HCT116 (cell line): ENCODE results near the gene ATP2A3. TPM values are rescaled to one million over a fixed set of nuclear protein-coding genes. Genes with fewer than 3 reads are reported as not detected.

ENCODE experiments used
- ATAC-seq: fragments of 200-7000 bp; cut with Tn5 transposase; 2 replicates; pipeline ENCODE4 v1.9.1; 2020; ENCODE audit warnings: mild to moderate bottlenecking, moderate library complexity
- BruUV-seq: library from RNA; stranded (reverse); fragments of 400-500 nt; replicated peaks from 2 replicates; lab custom pipeline; 2021; lab: Mats Ljungman, UMichigan
- CTCF ChIA-PET: fragments of 300-600 bp; sonication (Branson Sonifier 250); formaldehyde crosslinking; loops from one replicate; lab custom pipeline; 2021; ENCODE audit warnings: antibody characterized with exemption; lab: Charles Lee
- POLR2A ChIA-PET: fragments of 300-600, 350-600 bp; sonication (Branson Sonifier 250); formaldehyde crosslinking; loops from one replicate; lab custom pipeline; 2021; ENCODE audit warnings: antibody characterized with exemption; lab: Charles Lee
- RAD21 ChIA-PET, 2 experiments: fragments of 300-600 bp; sonication (Branson Sonifier 250); formaldehyde crosslinking; loops; one replicate each; lab custom pipeline; 2023; ENCODE audit warnings: low total read pairs in 2 of 2; ENCODE audit not compliant: uncharacterized antibody in 2 of 2, unreplicated experiment in 2 of 2, low non-redundant PET in 1 of 2; lab: Charles Lee
- DNase-seq: peaks from one replicate; pipeline ENCODE4 v3.0.0-alpha.2; 2010; ENCODE audit warnings: low read depth, low spot score
- H2AFZ ChIP-seq: fragments of 200-600 bp; shearing (Covaris generic), sonication (generic); 2 replicates; pipeline ENCODE4 v1.6.1; 2017; ENCODE audit warnings: low read depth, mixed run types, mixed read lengths, antibody characterized with exemption, low read length; ENCODE audit not compliant: poor library complexity, severe bottlenecking
- H3K27ac ChIP-seq: 2 replicates; pipeline ENCODE4 v1.5.1; 2012; ENCODE audit warnings: low read depth, low read length
- H3K27me3 ChIP-seq: fragments of 200-600 bp; sonication (generic); 2 replicates; pipeline ENCODE4 v1.6.1; 2016; ENCODE audit warnings: mixed run types, low read length, mixed read lengths; ENCODE audit not compliant: insufficient read depth
- H3K36me3 ChIP-seq, 2 experiments: fragments of 200-500 bp in 1 of 2; fragments of 200-600 bp in 1 of 2; sonication (Bioruptor generic) in 1 of 2; sonication (generic) in 1 of 2; 2 replicates each; pipeline versions ENCODE4 v1.5.1 to v1.6.1; 2014 to 2016; ENCODE audit warnings: low read length in 2 of 2, inconsistent platforms in 1 of 2, mixed read lengths in 1 of 2, mixed run types in 1 of 2; ENCODE audit not compliant: insufficient read depth in 2 of 2, control insufficient read depth in 1 of 2
- H3K4me1 ChIP-seq, 2 experiments: fragments of 200-600 bp in 1 of 2; sonication (generic) in 1 of 2; 2 replicates each; pipeline versions ENCODE4 v1.5.1 to v1.6.1; 2012 to 2017; ENCODE audit warnings: low read length in 2 of 2, inconsistent platforms in 1 of 2, mild to moderate bottlenecking in 1 of 2, mixed read lengths in 1 of 2, mixed run types in 1 of 2, moderate library complexity in 1 of 2; ENCODE audit not compliant: insufficient read depth in 2 of 2, control insufficient read depth in 1 of 2
- H3K4me2 ChIP-seq: fragments of 200-600 bp; sonication (generic); 2 replicates; pipeline ENCODE4 v1.6.1; 2017; ENCODE audit warnings: mixed run types, low read length, mixed read lengths
- H3K4me3 ChIP-seq, 2 experiments: fragments of 200-600 bp in 1 of 2; sonication (generic) in 1 of 2; replicated peaks in 1 of 2; 2 replicates each; pipeline ENCODE4 v1.5.1; 2011 to 2016; ENCODE audit warnings: low read length in 2 of 2, control low read depth in 1 of 2, low read depth in 1 of 2, mild to moderate bottlenecking in 1 of 2, mixed read lengths in 1 of 2, mixed run types in 1 of 2
- H3K79me2 ChIP-seq: fragments of 200-600 bp; sonication (generic); 2 replicates; pipeline ENCODE4 v1.6.1; 2017; ENCODE audit warnings: mild to moderate bottlenecking, mixed run types, low read length, moderate library complexity, mixed read lengths; ENCODE audit not compliant: insufficient read depth
- H3K9ac ChIP-seq: fragments of 200-600 bp; sonication (generic); 2 replicates; pipeline ENCODE4 v1.6.1; 2016; ENCODE audit warnings: low read length, mixed read lengths
- H3K9me2 ChIP-seq: fragments of 200-600 bp; sonication (generic), shearing (Covaris generic); 2 replicates; pipeline ENCODE4 v1.6.1; 2017; ENCODE audit warnings: mixed run types, mild to moderate bottlenecking, moderate library complexity; ENCODE audit not compliant: insufficient read depth
- H3K9me3 ChIP-seq, 2 experiments: fragments of 200-500 bp in 1 of 2; fragments of 200-600 bp in 1 of 2; sonication (Bioruptor generic) in 1 of 2; sonication (generic) in 1 of 2; 2 replicates each; pipeline ENCODE4 v1.6.1; 2014 to 2017; ENCODE audit warnings: low read length in 2 of 2, mixed read lengths in 2 of 2, inconsistent platforms in 1 of 2, low read depth in 1 of 2, mild to moderate bottlenecking in 1 of 2, mixed run types in 1 of 2, moderate library complexity in 1 of 2; ENCODE audit not compliant: control insufficient read depth in 1 of 2, insufficient read depth in 1 of 2
- H4K20me1 ChIP-seq: fragments of 200-600 bp; sonication (generic), shearing (Covaris generic); 2 replicates; pipeline ENCODE4 v1.6.1; 2017; ENCODE audit warnings: mixed run types, mild to moderate bottlenecking, moderate library complexity; ENCODE audit not compliant: insufficient read depth
- CBX3 ChIP-seq: IDR thresholded peaks from 2 replicates; pipeline ENCODE4 v1.6.1; 2012; ENCODE audit warnings: low read depth
- CEBPB ChIP-seq: IDR thresholded peaks from 2 replicates; pipeline ENCODE4 v1.6.1; 2012; ENCODE audit warnings: low read depth
- EGR1 ChIP-seq: IDR thresholded peaks from 2 replicates; pipeline ENCODE4 v1.6.1; 2012; ENCODE audit warnings: low read depth
- ELF1 ChIP-seq: IDR thresholded peaks from 2 replicates; pipeline ENCODE4 v1.6.1; 2012; ENCODE audit warnings: low read depth, borderline replicate concordance
- EZH2 ChIP-seq: fragments of 200-600 bp; sonication (generic); IDR thresholded peaks from 2 replicates; pipeline ENCODE4 v1.6.1; 2017; ENCODE audit warnings: antibody characterized with exemption, mixed run types
- EZH2phosphoT487 ChIP-seq: fragments of 200-600 bp; IDR thresholded peaks from 2 replicates; pipeline ENCODE4 v1.6.1; 2018; ENCODE audit warnings: antibody characterized with exemption, borderline replicate concordance
- FOSL1 ChIP-seq: IDR thresholded peaks from 2 replicates; pipeline ENCODE4 v1.6.1; 2012; ENCODE audit warnings: low read depth
- POLR2A ChIP-seq: IDR thresholded peaks from 2 replicates; pipeline ENCODE4 v1.7.0; 2011; ENCODE audit warnings: borderline replicate concordance; ENCODE audit not compliant: insufficient read depth, insufficient read length; ENCODE audit errors: extremely low read depth
- POLR2AphosphoS5 ChIP-seq: IDR thresholded peaks from 2 replicates; pipeline ENCODE4 v1.6.1; 2011; ENCODE audit warnings: mild to moderate bottlenecking, low read depth, low read length, moderate library complexity
- RAD21 ChIP-seq: IDR thresholded peaks from 2 replicates; pipeline ENCODE4 v1.6.1; 2012; ENCODE audit warnings: low read depth, mild to moderate bottlenecking
- SIN3A ChIP-seq: IDR thresholded peaks from 2 replicates; pipeline ENCODE4 v1.6.1; 2012; ENCODE audit warnings: low read depth
- SRF ChIP-seq: IDR thresholded peaks from 2 replicates; pipeline ENCODE4 v1.6.1; 2012; ENCODE audit warnings: low read depth
- YY1 ChIP-seq: IDR thresholded peaks from 2 replicates; pipeline ENCODE4 v1.6.1; 2011; ENCODE audit warnings: low read length, low read depth, moderate library complexity, mild to moderate bottlenecking; ENCODE audit not compliant: insufficient replicate concordance; ENCODE audit errors: extremely low read depth
- intact Hi-C: fragments of 100-400 bp; cut with micrococcal nuclease; formaldehyde crosslinking; loops from 2 replicates; pipeline ENCODE4 v1.10.0; 2022
- total RNA-seq: library from RNA; stranded (reverse); gene quantifications from one replicate; pipeline ENCODE4 v1.2.1, GENCODE V29; 2021; ENCODE audit not compliant: unreplicated experiment
- TF ChIP-seq, protein P1 (sequence below): IDR thresholded peaks from 2 replicates; pipeline ENCODE4 v1.6.1; 2012; ENCODE audit warnings: low read depth
- TF ChIP-seq, protein P2 (sequence below): IDR thresholded peaks from 2 replicates; pipeline ENCODE4 v1.6.1; 2011; ENCODE audit warnings: mild to moderate bottlenecking, low read length, moderate library complexity; ENCODE audit not compliant: insufficient replicate concordance; ENCODE audit errors: extremely low read depth

The ATP2A3 gene
- total RNA-seq, 1 experiment from 2014 or later: 23.1 TPM

DNA sequence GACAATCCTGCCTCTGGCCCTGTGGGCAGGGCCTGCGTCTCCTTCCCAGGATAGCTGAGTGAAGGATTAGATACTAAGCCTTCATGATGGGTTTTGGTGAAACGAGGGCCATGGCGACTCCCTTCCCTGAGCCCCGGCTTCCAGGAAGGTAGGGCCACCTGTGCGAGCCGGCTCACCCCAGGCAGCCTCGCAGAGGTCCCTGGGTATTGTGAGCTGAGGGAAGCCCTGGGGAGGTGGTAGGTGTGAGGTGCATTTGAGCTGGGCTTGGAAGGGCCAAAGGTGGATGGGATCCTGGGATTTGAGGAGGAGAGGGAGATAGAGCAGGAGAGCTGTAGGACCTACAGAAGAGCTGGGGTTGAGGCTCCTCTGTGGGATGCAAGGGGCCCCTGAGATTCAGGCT lies 41.5 kb downstream of the ATP2A3 start:
- ATAC-seq: no peak
- POLR2A ChIA-PET: no interaction called here

DNA sequence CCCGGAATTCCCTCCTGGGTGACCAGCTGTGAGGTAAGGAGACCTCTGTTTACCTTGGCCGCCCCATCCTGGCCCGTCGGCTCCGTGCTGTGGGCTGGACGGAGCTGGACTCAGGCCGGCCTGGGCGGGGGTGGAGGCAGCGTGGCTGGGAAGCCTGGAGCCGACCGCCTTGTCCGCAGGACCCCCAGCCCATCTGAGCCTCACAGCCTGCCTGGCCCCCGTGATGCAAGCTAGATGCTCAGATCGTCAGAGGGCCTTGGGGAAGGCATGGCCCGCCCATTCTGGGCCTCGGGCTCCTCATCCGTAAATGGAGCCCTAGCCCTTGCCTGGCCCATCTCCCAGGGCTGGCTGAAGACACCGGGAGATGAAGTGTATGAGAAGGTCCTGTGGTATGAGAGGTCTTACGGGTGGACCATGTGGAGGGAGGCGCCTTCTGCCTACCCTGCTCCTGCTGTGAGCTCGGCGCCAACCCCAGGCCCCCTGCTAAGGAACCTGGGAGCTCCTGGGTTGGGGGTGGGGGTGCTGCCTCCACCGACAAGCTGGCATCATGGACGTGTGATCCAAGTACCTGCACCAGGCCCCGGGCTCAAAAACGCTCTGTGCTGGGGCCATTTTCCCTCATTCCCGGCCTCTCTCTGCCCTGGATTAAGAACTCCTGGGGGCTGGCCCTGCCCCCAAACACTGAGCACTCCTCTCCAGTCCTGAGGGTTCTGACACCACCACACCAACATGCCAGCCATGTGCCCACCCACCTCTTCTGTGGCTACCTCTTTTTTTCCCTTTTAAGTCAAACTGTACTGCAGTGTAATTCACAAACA lies 42.5 kb downstream of the ATP2A3 start:
- Histone ChIP-seq H2AFZ (no peak overlapping the region), H3K27me3 (no peaks in the 10 kb centered on the region), H3K9me2 (no peaks in the 10 kb centered on the region), H3K4me3 (no peak overlapping the region), H4K20me1 (no peaks in the 10 kb centered on the region), H3K27ac (no peak overlapping the region), H3K36me3 (no peaks in the 10 kb centered on the region), H3K4me1 (no peaks in the 10 kb centered on the region), H3K4me2 (no peak overlapping the region), H3K79me2 (no peaks in the 10 kb centered on the region), H3K9me3 (no peaks in the 10 kb centered on the region), H3K9ac (no peak overlapping the region)
- intact Hi-C loops: no loop called here
- ChIA-PET CTCF (no interaction called here), POLR2A (no interaction called here), RAD21 (no interaction called here)
- ATAC-seq: no peak
- DNase-seq: no peak
- no TSS peak for BruUV-seq
- TF ChIP-seq EZH2phosphoT487: no peak
- TF ChIP-seq CEBPB: no peak
- no peak for TF ChIP-seq SRF
- no peak for TF ChIP-seq RAD21
- TF ChIP-seq CBX3: no peak
- TF ChIP-seq POLR2AphosphoS5: no peak
- TF ChIP-seq, protein P1, sequence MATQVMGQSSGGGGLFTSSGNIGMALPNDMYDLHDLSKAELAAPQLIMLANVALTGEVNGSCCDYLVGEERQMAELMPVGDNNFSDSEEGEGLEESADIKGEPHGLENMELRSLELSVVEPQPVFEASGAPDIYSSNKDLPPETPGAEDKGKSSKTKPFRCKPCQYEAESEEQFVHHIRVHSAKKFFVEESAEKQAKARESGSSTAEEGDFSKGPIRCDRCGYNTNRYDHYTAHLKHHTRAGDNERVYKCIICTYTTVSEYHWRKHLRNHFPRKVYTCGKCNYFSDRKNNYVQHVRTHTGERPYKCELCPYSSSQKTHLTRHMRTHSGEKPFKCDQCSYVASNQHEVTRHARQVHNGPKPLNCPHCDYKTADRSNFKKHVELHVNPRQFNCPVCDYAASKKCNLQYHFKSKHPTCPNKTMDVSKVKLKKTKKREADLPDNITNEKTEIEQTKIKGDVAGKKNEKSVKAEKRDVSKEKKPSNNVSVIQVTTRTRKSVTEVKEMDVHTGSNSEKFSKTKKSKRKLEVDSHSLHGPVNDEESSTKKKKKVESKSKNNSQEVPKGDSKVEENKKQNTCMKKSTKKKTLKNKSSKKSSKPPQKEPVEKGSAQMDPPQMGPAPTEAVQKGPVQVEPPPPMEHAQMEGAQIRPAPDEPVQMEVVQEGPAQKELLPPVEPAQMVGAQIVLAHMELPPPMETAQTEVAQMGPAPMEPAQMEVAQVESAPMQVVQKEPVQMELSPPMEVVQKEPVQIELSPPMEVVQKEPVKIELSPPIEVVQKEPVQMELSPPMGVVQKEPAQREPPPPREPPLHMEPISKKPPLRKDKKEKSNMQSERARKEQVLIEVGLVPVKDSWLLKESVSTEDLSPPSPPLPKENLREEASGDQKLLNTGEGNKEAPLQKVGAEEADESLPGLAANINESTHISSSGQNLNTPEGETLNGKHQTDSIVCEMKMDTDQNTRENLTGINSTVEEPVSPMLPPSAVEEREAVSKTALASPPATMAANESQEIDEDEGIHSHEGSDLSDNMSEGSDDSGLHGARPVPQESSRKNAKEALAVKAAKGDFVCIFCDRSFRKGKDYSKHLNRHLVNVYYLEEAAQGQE: no peak
- TF ChIP-seq SIN3A: no peak
- TF ChIP-seq FOSL1: no peak
- no peak for TF ChIP-seq ELF1
- no peak for TF ChIP-seq POLR2A
- no peak for TF ChIP-seq EGR1
- TF ChIP-seq, protein P2, sequence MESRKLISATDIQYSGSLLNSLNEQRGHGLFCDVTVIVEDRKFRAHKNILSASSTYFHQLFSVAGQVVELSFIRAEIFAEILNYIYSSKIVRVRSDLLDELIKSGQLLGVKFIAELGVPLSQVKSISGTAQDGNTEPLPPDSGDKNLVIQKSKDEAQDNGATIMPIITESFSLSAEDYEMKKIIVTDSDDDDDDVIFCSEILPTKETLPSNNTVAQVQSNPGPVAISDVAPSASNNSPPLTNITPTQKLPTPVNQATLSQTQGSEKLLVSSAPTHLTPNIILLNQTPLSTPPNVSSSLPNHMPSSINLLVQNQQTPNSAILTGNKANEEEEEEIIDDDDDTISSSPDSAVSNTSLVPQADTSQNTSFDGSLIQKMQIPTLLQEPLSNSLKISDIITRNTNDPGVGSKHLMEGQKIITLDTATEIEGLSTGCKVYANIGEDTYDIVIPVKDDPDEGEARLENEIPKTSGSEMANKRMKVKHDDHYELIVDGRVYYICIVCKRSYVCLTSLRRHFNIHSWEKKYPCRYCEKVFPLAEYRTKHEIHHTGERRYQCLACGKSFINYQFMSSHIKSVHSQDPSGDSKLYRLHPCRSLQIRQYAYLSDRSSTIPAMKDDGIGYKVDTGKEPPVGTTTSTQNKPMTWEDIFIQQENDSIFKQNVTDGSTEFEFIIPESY: no peak
- no peak for TF ChIP-seq YY1

More for the DNA sequence above, 41.5 kb downstream of the ATP2A3 start:
- TF ChIP-seq CBX3 (no peak), POLR2A (no peak), EZH2 (no peak), EZH2phosphoT487 (no peak)
- Histone ChIP-seq H3K27me3 (no peaks in the 10 kb centered on the region), H2AFZ (no peak overlapping the region), H3K9me2 (no peaks in the 10 kb centered on the region), H4K20me1 (no peaks in the 10 kb centered on the region), H3K79me2 (no peaks in the 10 kb centered on the region), H3K4me3 (no peak overlapping the region), H3K9ac (no peak overlapping the region), H3K4me2 (no peak overlapping the region), H3K27ac (no peak overlapping the region), H3K9me3 (no peaks in the 10 kb centered on the region), H3K4me1 (no peaks in the 10 kb centered on the region), H3K36me3 (no peaks in the 10 kb centered on the region)
- ChIA-PET RAD21 (no interaction called here), CTCF (interaction anchor here (0.9 kb wide), 1 partner anchor 9 kb away, joined by 5 read pairs; no protein-coding TSS in a partner anchor)
- BruUV-seq: no TSS peak
- intact Hi-C loops: no loop called here
- no peak for DNase-seq
